H1 (cell line): ENCODE results near the gene OPCML. TPM values are rescaled to one million over a fixed set of nuclear protein-coding genes. Genes with fewer than 3 reads are reported as not detected.

Experiments
- CTCF ChIA-PET: fragments of 300-600 bp; sonication (Branson Sonifier 250); formaldehyde crosslinking; loops from one replicate; lab custom pipeline; 2021; ENCODE audit not compliant: partially characterized antibody; lab: Charles Lee
- POLR2A ChIA-PET: fragments of 300-600 bp; sonication (Branson Sonifier 250); formaldehyde crosslinking; loops from one replicate; lab custom pipeline; 2021; ENCODE audit warnings: inconsistent platforms; ENCODE audit not compliant: partially characterized antibody; lab: Charles Lee
- DNase-seq, 2 experiments: peaks; one replicate each; pipeline versions ENCODE4 v3.0.0 to v3.0.0-alpha.2; 2010 to 2022; ENCODE audit warnings: low spot score in 2 of 2, low read depth in 1 of 2, mixed read lengths in 1 of 2
- FAIRE-seq: peaks from 2 replicates; lab custom pipeline; 2011; peaks lifted over from hg19 to GRCh38; lab: Jason Lieb, UNC
- H2AFZ ChIP-seq: 2 replicates; pipeline ENCODE4 v1.8.1; 2012; ENCODE audit warnings: low read length, inconsistent platforms
- H2AK5ac ChIP-seq: 2 replicates; pipeline ENCODE4 v1.6.1; 2013; ENCODE audit warnings: low read depth, low read length
- H2BK120ac ChIP-seq: replicated peaks from 2 replicates; pipeline ENCODE3; 2013; ENCODE audit warnings: low read depth, low read length, inconsistent platforms
- H2BK12ac ChIP-seq: 2 replicates; pipeline ENCODE4 v1.6.1; 2013; ENCODE audit warnings: low read depth, low read length
- H2BK15ac ChIP-seq: 2 replicates; pipeline ENCODE4 v1.6.1; 2013; ENCODE audit warnings: low read length
- H2BK20ac ChIP-seq: 2 replicates; pipeline ENCODE4 v1.6.1; 2013; ENCODE audit warnings: low read length
- H2BK5ac ChIP-seq: 2 replicates; pipeline ENCODE4 v1.6.1; 2013; ENCODE audit warnings: low read depth, low read length
- H3K14ac ChIP-seq: 2 replicates; pipeline ENCODE4 v1.6.1; 2013; ENCODE audit warnings: inconsistent platforms; ENCODE audit not compliant: insufficient read length
- H3K18ac ChIP-seq: 2 replicates; pipeline ENCODE4 v1.6.1; 2013; ENCODE audit warnings: low read length; ENCODE audit errors: extremely low read depth
- H3K23ac ChIP-seq: 2 replicates; pipeline ENCODE4 v1.6.1; 2013; ENCODE audit warnings: inconsistent platforms; ENCODE audit not compliant: insufficient read length
- H3K23me2 ChIP-seq: 2 replicates; pipeline ENCODE4 v1.6.1; 2013; ENCODE audit warnings: low read depth, low read length
- H3K27ac ChIP-seq: 2 replicates; pipeline ENCODE4 v1.6.1; 2011; ENCODE audit warnings: low read depth, low read length, inconsistent platforms
- H3K27me3 ChIP-seq, 4 experiments: replicated peaks in 1 of 4; 1 replicate in 1 of 4; 2 replicates in 3 of 4; pipeline versions ENCODE4 v1.6.1 to v1.8.1; 2011 to 2013; ENCODE audit warnings: low read length in 3 of 4, mild to moderate bottlenecking in 3 of 4, inconsistent platforms in 2 of 4, mixed read lengths in 2 of 4, moderate library complexity in 1 of 4; ENCODE audit not compliant: control insufficient read depth in 3 of 4, insufficient read depth in 3 of 4; ENCODE audit errors: extremely low read depth in 1 of 4
- H3K36me3 ChIP-seq, 4 experiments: 2 replicates each; pipeline versions ENCODE4 v1.6.1 to v1.8.1; 2011 to 2013; ENCODE audit warnings: mild to moderate bottlenecking in 4 of 4, low read length in 3 of 4, moderate library complexity in 2 of 4, control low read depth in 1 of 4, inconsistent platforms in 1 of 4; ENCODE audit not compliant: insufficient read depth in 4 of 4, control insufficient read depth in 2 of 4
- H3K4ac ChIP-seq: replicated peaks from 2 replicates; pipeline ENCODE3; 2013; ENCODE audit warnings: low read length, low read depth, mixed read lengths, inconsistent platforms; ENCODE audit not compliant: insufficient read length
- H3K4me1 ChIP-seq, 4 experiments: replicated peaks in 1 of 4; 1 replicate in 1 of 4; 2 replicates in 3 of 4; pipeline versions ENCODE4 v1.6.1 to v1.8.1; 2011 to 2013; ENCODE audit warnings: low read length in 3 of 4, inconsistent platforms in 2 of 4, mixed read lengths in 1 of 4; ENCODE audit not compliant: insufficient read depth in 4 of 4, control insufficient read depth in 3 of 4
- H3K4me2 ChIP-seq, 2 experiments: 2 replicates each; pipeline versions ENCODE4 v1.6.1 to v1.8.1; 2011 to 2013; ENCODE audit warnings: low read depth in 2 of 2, low read length in 2 of 2, control low read depth in 1 of 2, inconsistent platforms in 1 of 2, mild to moderate bottlenecking in 1 of 2; ENCODE audit not compliant: insufficient read depth in 1 of 2
- H3K4me3 ChIP-seq, 4 experiments: fragments of 200-600, 300-600 bp in 1 of 4; sonication (generic), shearing (Covaris generic), sonication (Bioruptor Twin) in 1 of 4; 2 replicates each; pipeline versions ENCODE4 v1.5.1 to v1.8.1; 2011 to 2016; ENCODE audit warnings: low read length in 4 of 4, low read depth in 3 of 4, control low read depth in 2 of 4, inconsistent platforms in 2 of 4, mild to moderate bottlenecking in 2 of 4, mixed read lengths in 1 of 4, moderate library complexity in 1 of 4; ENCODE audit not compliant: insufficient read depth in 2 of 4; ENCODE audit errors: extremely low read depth in 1 of 4
- H3K56ac ChIP-seq: replicated peaks from 2 replicates; pipeline ENCODE3; 2013; ENCODE audit warnings: low read depth, mild to moderate bottlenecking, mixed read lengths, low read length, inconsistent platforms; ENCODE audit not compliant: insufficient read length
- H3K79me1 ChIP-seq: 2 replicates; pipeline ENCODE4 v1.6.1; 2013; ENCODE audit warnings: low read depth, low read length, control low read depth
- H3K79me2 ChIP-seq, 2 experiments: 2 replicates each; pipeline versions ENCODE4 v1.6.1 to v1.8.1; 2012 to 2013; ENCODE audit warnings: low read length in 2 of 2, mild to moderate bottlenecking in 2 of 2, inconsistent platforms in 1 of 2; ENCODE audit not compliant: insufficient read depth in 2 of 2, control insufficient read depth in 1 of 2
- H3K9ac ChIP-seq, 4 experiments: replicated peaks in 1 of 4; 1 replicate in 1 of 4; 2 replicates in 3 of 4; pipeline versions ENCODE4 v1.6.1 to v1.8.1; 2011 to 2013; ENCODE audit warnings: low read depth in 3 of 4, low read length in 3 of 4, control low read depth in 2 of 4, mild to moderate bottlenecking in 2 of 4, moderate library complexity in 2 of 4, inconsistent platforms in 1 of 4; ENCODE audit errors: extremely low read depth in 1 of 4
- H3K9me3 ChIP-seq, 2 experiments: 2 replicates each; pipeline versions ENCODE4 v1.6.1 to v1.8.1; 2012 to 2013; ENCODE audit warnings: mild to moderate bottlenecking in 2 of 2, moderate library complexity in 2 of 2, control low read depth in 1 of 2, inconsistent platforms in 1 of 2, low read depth in 1 of 2, low read length in 1 of 2, mixed read lengths in 1 of 2; ENCODE audit not compliant: insufficient read depth in 2 of 2
- H4K20me1 ChIP-seq, 2 experiments: replicated peaks in 1 of 2; 2 replicates each; pipeline versions ENCODE3 to v1.8.1; 2011 to 2013; ENCODE audit warnings: inconsistent platforms in 2 of 2, low read length in 2 of 2, mild to moderate bottlenecking in 1 of 2; ENCODE audit not compliant: insufficient read depth in 2 of 2, control insufficient read depth in 1 of 2
- H4K5ac ChIP-seq: 2 replicates; pipeline ENCODE4 v1.6.1; 2013; ENCODE audit warnings: low read length, low read depth, mixed read lengths, inconsistent platforms; ENCODE audit not compliant: insufficient read length
- H4K8ac ChIP-seq: 2 replicates; pipeline ENCODE4 v1.8.0; 2013; ENCODE audit warnings: mild to moderate bottlenecking, moderate library complexity, low read length, inconsistent platforms; ENCODE audit not compliant: insufficient read depth; ENCODE audit errors: extremely low read depth
- H4K91ac ChIP-seq: replicated peaks from 2 replicates; pipeline ENCODE3; 2013; ENCODE audit warnings: low read length, mixed read lengths, inconsistent platforms; ENCODE audit not compliant: insufficient read length
- GABPA ChIP-seq: IDR thresholded peaks from 2 replicates; pipeline ENCODE4 v1.6.1; 2011; ENCODE audit warnings: mild to moderate bottlenecking, low read length, moderate library complexity, borderline replicate concordance; ENCODE audit not compliant: insufficient read depth
- GTF2F1 ChIP-seq: IDR thresholded peaks from 2 replicates; pipeline ENCODE4 v1.6.1; 2012; ENCODE audit warnings: low read depth, low read length, improper control_type of control experiment, borderline replicate concordance
- HDAC6 ChIP-seq: IDR thresholded peaks from one replicate; pipeline ENCODE4 v1.7.1; 2012; ENCODE audit warnings: low read depth, mild to moderate bottlenecking, inconsistent platforms, low read length, moderate library complexity
- NANOG ChIP-seq: IDR thresholded peaks from 2 replicates; pipeline ENCODE4 v1.6.1; 2011; ENCODE audit warnings: low read length, low read depth, mild to moderate bottlenecking, inconsistent platforms; ENCODE audit not compliant: insufficient read depth, poor library complexity, severe bottlenecking
- POLR2A ChIP-seq, 2 experiments: IDR thresholded peaks; 1 replicate in 1 of 2; 2 replicates in 1 of 2; pipeline ENCODE4 v1.6.1; 2011; ENCODE audit warnings: low read depth in 2 of 2, low read length in 2 of 2, mild to moderate bottlenecking in 2 of 2; ENCODE audit errors: control extremely low read depth in 1 of 2
- POLR2AphosphoS5 ChIP-seq: IDR thresholded peaks from 2 replicates; pipeline ENCODE4 v1.6.1; 2011; ENCODE audit warnings: low read depth, low read length
- RAD21 ChIP-seq, 2 experiments: IDR thresholded peaks in 1 of 2; conservative IDR thresholded peaks in 1 of 2; 2 replicates each; pipeline ENCODE4 v1.6.1; 2011; ENCODE audit warnings: low read depth in 2 of 2, low read length in 2 of 2, improper control_type of control experiment in 1 of 2, inconsistent platforms in 1 of 2, mild to moderate bottlenecking in 1 of 2, moderate library complexity in 1 of 2
- SIX5 ChIP-seq: IDR thresholded peaks from 2 replicates; pipeline ENCODE4 v1.6.1; 2011; ENCODE audit warnings: mild to moderate bottlenecking, low read depth, low read length
- SP1 ChIP-seq: IDR thresholded peaks from 2 replicates; pipeline ENCODE4 v1.6.1; 2011; ENCODE audit warnings: low read depth, low read length
- TAF1 ChIP-seq: IDR thresholded peaks from 2 replicates; pipeline ENCODE4 v1.6.1; 2011; ENCODE audit warnings: mild to moderate bottlenecking, low read depth, low read length
- TEAD4 ChIP-seq: IDR thresholded peaks from 2 replicates; pipeline ENCODE4 v1.6.1; 2012; ENCODE audit warnings: low read depth, low read length, inconsistent platforms, mixed read lengths
- YY1 ChIP-seq: IDR thresholded peaks from 2 replicates; pipeline ENCODE4 v1.6.1; 2011; ENCODE audit warnings: low read depth, mild to moderate bottlenecking, low read length
- WGBS, 2 experiments: shearing (Covaris generic) in 1 of 2; methylation state at CpG; one replicate each; pipeline versions ENCODE4 v1.1.6 to v1.1.7; 2013 to 2015; ENCODE audit warnings: low lambda C conversion rate in 2 of 2, mixed read lengths in 2 of 2, inconsistent platforms in 1 of 2, low coverage in 1 of 2, missing lambda C conversion rate in 1 of 2; ENCODE audit not compliant: insufficient replicate concordance in 2 of 2, insufficient coverage in 1 of 2, insufficient read length in 1 of 2; ENCODE audit errors: extremely low coverage in 1 of 2, missing lambda C conversion rate in 1 of 2; 5-methylcytosine and 5-hydroxymethylcytosine counted together
- polyA plus RNA-seq, 7 experiments: library from polyadenylated mRNA; depleted of rRNA in 3 of 7; stranded (reverse) in 5 of 7; unstranded in 2 of 7; fragments of >200 nt in 5 of 7; fragments of 200-250 nt in 2 of 7; gene quantifications; 1 replicate in 5 of 7; 2 replicates in 1 of 7; 4 replicates in 1 of 7; pipeline versions ENCODE4 v1.2.1 to v1.2.3, GENCODE V29; 2011 to 2013; ENCODE audit warnings: missing spikeins in 2 of 7, mixed read lengths in 2 of 7
- total RNA-seq: library from RNA; stranded (reverse); fragmentation: NEBNext Ultra II Directional; extraction: Animal tissue kit (Norgen Biotek cat#: 25700); gene quantifications from 2 replicates; pipeline ENCODE4 v1.2.1, GENCODE V29; 2021

Gene OPCML
- total and polyA plus RNA-seq, 2 of the 8 experiments (the other 6 are each of a cell fraction or from before 2014, with no cell fraction given), result 2.3 to 3.1 TPM

DNA sequence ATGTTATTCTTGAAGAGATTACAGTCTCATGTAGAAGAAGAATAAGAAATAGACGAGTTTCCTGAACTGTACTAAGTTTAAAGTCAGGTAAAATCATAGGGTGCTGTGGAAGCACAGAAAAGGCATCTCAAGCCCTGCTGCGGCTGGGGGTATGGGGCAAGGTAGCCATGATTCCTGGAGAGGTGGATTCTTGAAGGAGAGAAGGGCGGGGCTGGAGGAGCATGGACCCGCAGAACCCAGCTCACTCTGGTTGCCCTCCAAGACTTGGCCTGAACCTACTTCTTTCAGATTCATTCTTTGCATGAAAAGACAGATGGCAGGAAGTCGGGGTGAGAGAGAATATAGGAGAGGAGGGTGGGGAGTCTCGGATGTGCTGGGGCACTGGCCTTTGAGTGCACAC, 57.8 kb downstream of the OPCML start:
- H3K4me1 ChIP-seq, result peaks cover 0 to 5% (median 1%) of the 10 kb centered on the region in 4 experiments; a peak in 1 of 7 replicates
- TF ChIP-seq SP1, result no peak
- TF ChIP-seq POLR2A (IDR thresholded peaks at IDR 0.05; ENCODE audit: control extremely low read depth in 1 of 2, low read depth in 2 of 2, low read length in 2 of 2), result no peak
- no peak for TF ChIP-seq TAF1
- TF ChIP-seq TEAD4, result no peak
- TF ChIP-seq GABPA, result no peak
- no peak for TF ChIP-seq SIX5
- no peak for TF ChIP-seq RAD21 (IDR thresholded peaks at IDR 0.05 in 1 of 2, conservative IDR thresholded peaks at IDR 0.05 in 1 of 2; ENCODE audit: low read depth in 2 of 2, low read length in 2 of 2)
- no peak for TF ChIP-seq HDAC6
- TF ChIP-seq POLR2AphosphoS5, result no peak
- no peak for TF ChIP-seq NANOG
- TF ChIP-seq YY1, result no peak
- no peak for TF ChIP-seq GTF2F1
- TF ChIP-seq, all 59 proteins: peak for 0

More for the DNA sequence above, 57.8 kb downstream of the OPCML start:
- Histone ChIP-seq H3K14ac (no peak overlapping the region), H2BK20ac (no peak overlapping the region), H3K36me3 (no peaks in the 10 kb centered on the region), H3K23me2 (no peaks in the 10 kb centered on the region), H4K91ac (no peak overlapping the region), H3K23ac (no peak overlapping the region), H2BK5ac (no peak overlapping the region), H3K4me3 (no peak overlapping the region), H3K56ac (no peak overlapping the region), H3K18ac (no peak overlapping the region), H4K20me1 (no peaks in the 10 kb centered on the region), H3K79me2 (no peaks in the 10 kb centered on the region), H2BK15ac (no peak overlapping the region), H3K79me1 (no peaks in the 10 kb centered on the region), H2AK5ac (no peak overlapping the region), H3K27ac (no peak overlapping the region), H2BK120ac (no peak overlapping the region), H2AFZ (no peak overlapping the region), H3K9ac (no peak overlapping the region), H2BK12ac (no peak overlapping the region), H3K9me3 (no peaks in the 10 kb centered on the region), H3K27me3 (no peaks in the 10 kb centered on the region), H3K4ac (no peak overlapping the region), H4K5ac (no peak overlapping the region), H3K4me2 (no peak overlapping the region), H4K8ac (no peak overlapping the region)
- ChIA-PET POLR2A (no interaction called here), CTCF (interaction anchor here (1.3 kb wide), 1 partner anchor 69 kb away, joined by 4 read pairs; no protein-coding TSS in a partner anchor)
- DNase-seq (no peak), FAIRE-seq (no peak)
- 85% methylated on average over 6 of the region's 6 CpGs; no CpG with 5 or more reads in 1 of the 2 experiments for WGBS, 2 experiments
